ENCODE data around the gene RNF145.

DNA sequence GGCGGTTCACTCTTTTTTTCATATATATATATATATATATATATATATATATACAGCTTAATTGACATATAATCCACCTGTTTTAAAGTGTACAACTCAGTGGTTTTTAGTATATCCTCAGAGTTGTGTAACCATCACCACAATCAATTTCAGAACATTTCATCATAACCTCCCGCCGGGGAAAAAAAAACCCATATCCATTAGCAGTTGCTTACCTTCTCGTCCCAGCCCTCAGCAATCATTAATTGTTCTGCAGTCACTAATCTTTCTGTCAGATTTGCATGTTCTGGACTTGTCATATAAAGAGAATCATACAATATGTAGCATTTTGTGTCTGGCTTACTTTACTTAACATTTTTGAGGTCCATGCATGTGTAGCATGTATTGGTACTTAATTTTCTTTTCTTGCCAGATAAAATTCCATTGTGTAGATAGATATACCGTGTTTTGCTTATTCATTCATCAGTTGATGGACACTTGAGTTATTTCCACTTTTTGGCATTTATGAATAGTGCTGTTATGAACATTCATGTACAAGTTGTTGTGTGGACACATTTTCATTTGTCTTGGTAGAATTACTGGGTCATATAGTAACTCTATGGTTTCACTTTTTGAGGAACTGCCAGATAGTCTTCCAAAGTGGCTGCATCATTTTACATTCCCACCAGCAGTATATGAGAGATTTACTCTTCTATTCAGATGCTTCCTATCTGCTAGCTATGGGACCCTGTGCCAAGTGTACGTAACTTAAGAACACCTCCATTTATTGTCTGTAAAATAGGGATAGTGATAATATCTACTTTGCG is 3.5 kb upstream of the RNF145 start:
- TF ChIP-seq CTCF (IDR thresholded peaks at IDR 0.05; ENCODE audit: low read length) (no peak), EZH2 (optimal IDR thresholded peaks at IDR 0.05; ENCODE audit: low read depth, low read length) (no peak)

Data from MM.1S (cell line).